ENCODE data around the gene FAM163B. TPM values are rescaled to one million over a fixed set of nuclear protein-coding genes. Genes with fewer than 3 reads are reported as not detected.

The FAM163B gene
- total and polyA plus RNA-seq, 2 experiments from 2014 or later, result 0.60 to 1.3 TPM

GRCh38 chr9:133635098-133635497, 25.9 kb upstream of the FAM163B start:
- no peaks in the 10 kb centered on the region for H3K9me2 ChIP-seq (ENCODE audit: insufficient read depth)
- TF ChIP-seq ZNF331 (CRISPR knock-in tag; IDR thresholded peaks at IDR 0.05; ENCODE audit: low read depth) (no peak), EZH2 (IDR thresholded peaks at IDR 0.05; ENCODE audit: low read depth, unreplicated experiment) (no peak), NANOG (IDR thresholded peaks at IDR 0.05; ENCODE audit: borderline replicate concordance) (no peak), JUNB (IDR thresholded peaks at IDR 0.05; ENCODE audit: unreplicated experiment) (no peak), ZNF462 (CRISPR knock-in tag; IDR thresholded peaks at IDR 0.05) (no peak), ZNF114 (CRISPR knock-in tag; IDR thresholded peaks at IDR 0.05) (no peak), CTCF (conservative IDR thresholded peaks at IDR 0.05; ENCODE audit: low read depth in 2 of 2) (no peak), ETS1 (IDR thresholded peaks at IDR 0.05) (no peak)
- TF ChIP-seq, protein P1, sequence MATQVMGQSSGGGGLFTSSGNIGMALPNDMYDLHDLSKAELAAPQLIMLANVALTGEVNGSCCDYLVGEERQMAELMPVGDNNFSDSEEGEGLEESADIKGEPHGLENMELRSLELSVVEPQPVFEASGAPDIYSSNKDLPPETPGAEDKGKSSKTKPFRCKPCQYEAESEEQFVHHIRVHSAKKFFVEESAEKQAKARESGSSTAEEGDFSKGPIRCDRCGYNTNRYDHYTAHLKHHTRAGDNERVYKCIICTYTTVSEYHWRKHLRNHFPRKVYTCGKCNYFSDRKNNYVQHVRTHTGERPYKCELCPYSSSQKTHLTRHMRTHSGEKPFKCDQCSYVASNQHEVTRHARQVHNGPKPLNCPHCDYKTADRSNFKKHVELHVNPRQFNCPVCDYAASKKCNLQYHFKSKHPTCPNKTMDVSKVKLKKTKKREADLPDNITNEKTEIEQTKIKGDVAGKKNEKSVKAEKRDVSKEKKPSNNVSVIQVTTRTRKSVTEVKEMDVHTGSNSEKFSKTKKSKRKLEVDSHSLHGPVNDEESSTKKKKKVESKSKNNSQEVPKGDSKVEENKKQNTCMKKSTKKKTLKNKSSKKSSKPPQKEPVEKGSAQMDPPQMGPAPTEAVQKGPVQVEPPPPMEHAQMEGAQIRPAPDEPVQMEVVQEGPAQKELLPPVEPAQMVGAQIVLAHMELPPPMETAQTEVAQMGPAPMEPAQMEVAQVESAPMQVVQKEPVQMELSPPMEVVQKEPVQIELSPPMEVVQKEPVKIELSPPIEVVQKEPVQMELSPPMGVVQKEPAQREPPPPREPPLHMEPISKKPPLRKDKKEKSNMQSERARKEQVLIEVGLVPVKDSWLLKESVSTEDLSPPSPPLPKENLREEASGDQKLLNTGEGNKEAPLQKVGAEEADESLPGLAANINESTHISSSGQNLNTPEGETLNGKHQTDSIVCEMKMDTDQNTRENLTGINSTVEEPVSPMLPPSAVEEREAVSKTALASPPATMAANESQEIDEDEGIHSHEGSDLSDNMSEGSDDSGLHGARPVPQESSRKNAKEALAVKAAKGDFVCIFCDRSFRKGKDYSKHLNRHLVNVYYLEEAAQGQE (IDR thresholded peaks at IDR 0.05; ENCODE audit: unreplicated experiment), result no peak
- no peaks in the 10 kb centered on the region for H3K9me3 Mint-ChIP-seq
- no peak overlapping the region for H2AFZ ChIP-seq
- no peak overlapping the region for H3K4me2 ChIP-seq
- H3K4me1 ChIP-seq (ENCODE audit: insufficient read depth), result peaks cover 19% of the 10 kb centered on the region
- no peak overlapping the region for H3K27ac Mint-ChIP-seq
- no peaks in the 10 kb centered on the region for H4K20me1 ChIP-seq (replicated peaks; ENCODE audit: insufficient read depth)
- H3K4me3 Mint-ChIP-seq, result no peak overlapping the region
- H3K27me3 ChIP-seq (ENCODE audit: insufficient read depth), result no peaks in the 10 kb centered on the region
- DNase-seq (ENCODE audit: low spot score) (no peak), ATAC-seq (no peak)
- no peak overlapping the region for H3K4me3 ChIP-seq
- H3K27me3 Mint-ChIP-seq (ENCODE audit: insufficient read depth, low read depth, poor library complexity), result peaks cover 19% of the 10 kb centered on the region
- H3K4me1 Mint-ChIP-seq, result peaks cover 50% of the 10 kb centered on the region
- H3K79me2 ChIP-seq (replicated peaks; ENCODE audit: insufficient read depth), result no peaks in the 10 kb centered on the region
- H3K36me3 Mint-ChIP-seq (ENCODE audit: low read depth), result no peaks in the 10 kb centered on the region; the same call in 2 of the 3 replicates
- H3K36me3 ChIP-seq (ENCODE audit: insufficient read depth), result no peaks in the 10 kb centered on the region
- no peaks in the 10 kb centered on the region for H3F3A ChIP-seq (replicated peaks; ENCODE audit: low read depth)
- H3K27ac ChIP-seq (ENCODE audit: low read depth), result no peak overlapping the region
